Breast epithelium (tissue), 3 donors: ENCODE data around the gene SPOCK1.

Experiments
- CTCF ChIP-seq, 3 donors: fragments of 450-650 bp; IDR thresholded peaks; one replicate each; pipeline ENCODE4 v1.5.1; 2016 to 2017; ENCODE audit warnings: antibody characterized with exemption in 3 of 3, mild to moderate bottlenecking in 3 of 3, moderate library complexity in 3 of 3
- POLR2A ChIP-seq: fragments of 450-650 bp; IDR thresholded peaks from one replicate; pipeline ENCODE4 v1.6.1; 2016; ENCODE audit warnings: antibody characterized with exemption, mild to moderate bottlenecking, moderate library complexity

GRCh38 chr5:137164536-137164935, 334.6 kb downstream of the SPOCK1 start:
- no peak for TF ChIP-seq CTCF (IDR thresholded peaks at IDR 0.05)
- no peak for TF ChIP-seq POLR2A
